Measurements from ENCODE around the gene HSP90AB1. TPM values are rescaled to one million over a fixed set of nuclear protein-coding genes. Genes with fewer than 3 reads are reported as not detected.
A peak's percentile ranks its signal among the peaks of the same experiment; 100 is the strongest.

Gene HSP90AB1
- total and polyA plus RNA-seq, 2 experiments from 2014 or later = 440 to 891 TPM

GRCh38 chr6:44270526-44271405 lies 23.9 kb downstream of the HSP90AB1 start:
- Histone ChIP-seq H3K9me3 (ENCODE audit: low read depth) (no peaks in the 10 kb centered on the region), H3K4me1 (ENCODE audit: insufficient read depth) (no peaks in the 10 kb centered on the region), H3K4me2 (peak overlapping the region; percentile 88), H3K79me2 (no peaks in the 10 kb centered on the region), H3K9me2 (replicated peaks; ENCODE audit: insufficient read depth) (no peaks in the 10 kb centered on the region), H3K4me3 (no peak overlapping the region), H4K20me1 (ENCODE audit: insufficient read depth, poor library complexity, severe bottlenecking) (no peaks in the 10 kb centered on the region), H3K27me3 (peaks cover 55% of the 10 kb centered on the region), H3K27ac (no peak overlapping the region), H2AFZ (no peak overlapping the region), H3K36me3 (replicated peaks; ENCODE audit: insufficient read depth, low read depth) (no peaks in the 10 kb centered on the region)
- WGBS (ENCODE audit: low lambda C conversion rate, missing lambda C conversion rate) = 8% methylated on average over 11 of the region's 90 CpGs
- DNase-seq (ENCODE audit: low spot score) = peak; percentile 55
- TF ChIP-seq EZH2phosphoT487 (IDR thresholded peaks at IDR 0.05; ENCODE audit: low read depth, severe bottlenecking, unreplicated experiment) (no peak), EZH2 (IDR thresholded peaks at IDR 0.05; ENCODE audit: borderline replicate concordance) (no peak), CTCF (IDR thresholded peaks at IDR 0.05; ENCODE audit: poor library complexity) (no peak)

GRCh38 chr6:44271406-44271723 lies 24.5 kb downstream of the HSP90AB1 start:
- Histone ChIP-seq H3K4me1 (ENCODE audit: insufficient read depth) (no peaks in the 10 kb centered on the region), H3K79me2 (no peaks in the 10 kb centered on the region), H3K36me3 (replicated peaks; ENCODE audit: insufficient read depth, low read depth) (no peaks in the 10 kb centered on the region), H3K9me3 (ENCODE audit: low read depth) (no peaks in the 10 kb centered on the region), H4K20me1 (ENCODE audit: insufficient read depth, poor library complexity, severe bottlenecking) (no peaks in the 10 kb centered on the region), H3K27ac (no peak overlapping the region), H2AFZ (no peak overlapping the region), H3K4me2 (peak overlapping the region; percentile 88), H3K27me3 (peaks cover 57% of the 10 kb centered on the region), H3K9me2 (replicated peaks; ENCODE audit: insufficient read depth) (no peaks in the 10 kb centered on the region), H3K4me3 (no peak overlapping the region)
- TF ChIP-seq CTCF (IDR thresholded peaks at IDR 0.05; ENCODE audit: poor library complexity) (no peak), EZH2phosphoT487 (IDR thresholded peaks at IDR 0.05; ENCODE audit: low read depth, severe bottlenecking, unreplicated experiment) (no peak), EZH2 (IDR thresholded peaks at IDR 0.05; ENCODE audit: borderline replicate concordance) (no peak)
- 90% methylated on average over 6 of the region's 6 CpGs for WGBS (ENCODE audit: low lambda C conversion rate, missing lambda C conversion rate)
- no peak for DNase-seq (ENCODE audit: low spot score)

GRCh38 chr6:44271914-44272313 lies 25.0 kb downstream of the HSP90AB1 start:
- Histone ChIP-seq H3K36me3 (replicated peaks; ENCODE audit: insufficient read depth, low read depth) (no peaks in the 10 kb centered on the region), H3K27me3 (peaks cover 63% of the 10 kb centered on the region)
- TF ChIP-seq EZH2 (IDR thresholded peaks at IDR 0.05; ENCODE audit: borderline replicate concordance) = no peak
- TF ChIP-seq CTCF (IDR thresholded peaks at IDR 0.05; ENCODE audit: poor library complexity) = no peak
- no peak for TF ChIP-seq EZH2phosphoT487 (IDR thresholded peaks at IDR 0.05; ENCODE audit: low read depth, severe bottlenecking, unreplicated experiment)

More at GRCh38 chr6:44271914-44272313, 25.0 kb downstream of the HSP90AB1 start:
- no peaks in the 10 kb centered on the region for H3K9me3 ChIP-seq (ENCODE audit: low read depth)
- H3K9me2 ChIP-seq (replicated peaks; ENCODE audit: insufficient read depth) = no peaks in the 10 kb centered on the region
- WGBS (ENCODE audit: low lambda C conversion rate, missing lambda C conversion rate) = 65% methylated on average over 3 of the region's 3 CpGs
- H4K20me1 ChIP-seq (ENCODE audit: insufficient read depth, poor library complexity, severe bottlenecking) = no peaks in the 10 kb centered on the region
- no peak overlapping the region for H3K4me3 ChIP-seq
- H3K4me2 ChIP-seq = no peak overlapping the region
- no peaks in the 10 kb centered on the region for H3K4me1 ChIP-seq (ENCODE audit: insufficient read depth)
- no peak for DNase-seq (ENCODE audit: low spot score)
- no peaks in the 10 kb centered on the region for H3K79me2 ChIP-seq
- H3K27ac ChIP-seq = no peak overlapping the region
- H2AFZ ChIP-seq = no peak overlapping the region

Data from hepatocyte (in vitro differentiated cells).